COLO829 (cell line): Measurements from ENCODE around the gene GTF3C1.

Source experiments
- DNase-seq: peaks from one replicate; pipeline ENCODE4 v3.0.0; 2012; ENCODE audit warnings: low spot score

Gene GTF3C1

GRCh38 chr16:27518226-27518625 is 31.5 kb downstream of the GTF3C1 start:
- no peak for DNase-seq

- DNase-seq: no peak
These were observed 32.0 kb downstream of the GTF3C1 start for GRCh38 chr16:27517664-27518063.

GRCh38 chr16:27516365-27516764 is 33.3 kb downstream of the GTF3C1 start:
- no peak for DNase-seq

- DNase-seq: peak; percentile 33
These were observed 33.8 kb downstream of the GTF3C1 start for GRCh38 chr16:27515874-27516353.

GRCh38 chr16:27514806-27515205 is 34.9 kb downstream of the GTF3C1 start:
- DNase-seq: no peak

- no peak for DNase-seq
These were observed 37.9 kb downstream of the GTF3C1 start for GRCh38 chr16:27511657-27512448.

- DNase-seq: no peak
These were observed 41.2 kb downstream of the GTF3C1 start for GRCh38 chr16:27508476-27508875.

GRCh38 chr16:27506771-27507170 is 42.9 kb downstream of the GTF3C1 start:
- no peak for DNase-seq

GRCh38 chr16:27505297-27506236 is 44.1 kb downstream of the GTF3C1 start:
- DNase-seq: no peak

- no peak for DNase-seq
These were observed 46.1 kb downstream of the GTF3C1 start for GRCh38 chr16:27503662-27504061.

- DNase-seq: no peak
These were observed 48.9 kb downstream of the GTF3C1 start for GRCh38 chr16:27500801-27501200.

GRCh38 chr16:27499659-27500055 is 50.1 kb downstream of the GTF3C1 start:
- no peak for DNase-seq

GRCh38 chr16:27498916-27499658 is 50.6 kb downstream of the GTF3C1 start:
- DNase-seq: no peak

- DNase-seq: no peak
These were observed 51.5 kb downstream of the GTF3C1 start for GRCh38 chr16:27498031-27498825.

GRCh38 chr16:27495191-27495590 is 54.5 kb downstream of the GTF3C1 start:
- DNase-seq: no peak

GRCh38 chr16:27492588-27492979 is 57.1 kb downstream of the GTF3C1 start:
- no peak for DNase-seq

- no peak for DNase-seq
These were observed 57.7 kb downstream of the GTF3C1 start for GRCh38 chr16:27491894-27492587.

- DNase-seq: no peak
These were observed 59.8 kb downstream of the GTF3C1 start for GRCh38 chr16:27489906-27490305.

GRCh38 chr16:27489421-27489820 is 60.3 kb downstream of the GTF3C1 start:
- no peak for DNase-seq

GRCh38 chr16:27486760-27487159 is 63.0 kb downstream of the GTF3C1 start:
- no peak for DNase-seq

GRCh38 chr16:27486344-27486743 is 63.4 kb downstream of the GTF3C1 start:
- DNase-seq: no peak
